ENCODE data around the gene LRPAP1. TPM values are rescaled to one million over a fixed set of nuclear protein-coding genes. Genes with fewer than 3 reads are reported as not detected.

LRPAP1 gene
- total RNA-seq, 5 donors from 2014 or later (not counting 1 experiment from before 2014, with no cell fraction given) = 81.2 to 88.4 (median 81.9) TPM

DNA sequence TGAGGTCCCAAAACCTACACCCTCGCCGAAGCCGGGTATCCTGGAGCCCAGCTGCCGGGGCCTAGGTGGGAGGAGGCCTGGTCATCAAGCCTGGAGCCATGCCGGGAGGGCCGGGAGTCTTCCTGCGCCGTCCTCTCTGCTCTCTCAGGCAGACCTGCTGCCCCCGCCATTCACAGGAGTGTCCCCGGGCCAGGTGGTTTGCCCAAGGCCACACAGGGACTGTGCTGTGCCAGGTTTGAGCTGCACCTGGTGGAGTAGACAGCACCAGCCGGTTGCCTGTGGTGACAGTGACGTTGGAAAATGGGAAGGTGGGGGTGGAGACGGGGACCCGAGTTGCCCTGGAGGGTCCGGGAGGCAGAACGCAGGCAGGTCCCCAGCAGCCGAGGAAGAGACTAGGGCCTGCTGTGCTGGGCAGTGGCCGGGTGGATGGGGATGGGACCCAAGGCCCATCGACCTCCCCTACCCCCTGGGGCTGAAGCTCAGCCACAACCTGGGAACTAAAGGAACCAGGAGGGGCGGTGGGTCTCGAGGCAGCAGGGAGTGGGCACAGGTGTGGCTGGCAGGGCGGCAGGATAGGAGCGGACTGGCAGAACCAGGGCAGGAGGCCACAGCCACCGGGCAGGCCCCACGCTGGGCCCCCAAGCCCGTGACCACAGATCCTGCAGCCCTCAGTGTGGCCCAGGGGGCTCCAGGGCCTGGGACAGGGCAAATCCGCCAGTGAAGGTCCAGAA lies 59.6 kb downstream of the LRPAP1 start:
- POLR2A ChIA-PET = no interaction called here
- no peaks in the 10 kb centered on the region for H3K36me3 ChIP-seq (ENCODE audit: control insufficient read depth in 2 of 2, extremely low read depth in 1 of 2, insufficient read depth in 1 of 2, low read length in 1 of 2)
- Mint-ChIP-seq H3K4me1 (no peaks in the 10 kb centered on the region), H3K27me3 (peaks cover 0 to 11% of the 10 kb centered on the region in 2 donors), H3K4me3 (no peak overlapping the region), H3K36me3 (no peaks in the 10 kb centered on the region), H3K27ac (no peak overlapping the region), H3K9me3 (no peaks in the 10 kb centered on the region)
- DNase-seq (no peak), ATAC-seq (replicated peaks in 1 of 4) (no peak)
- CTCF ChIA-PET = no interaction called here
- 81% methylated on average over 22 of the region's 27 CpGs for WGBS (ENCODE audit: insufficient coverage)
- H3K27ac ChIP-seq (ENCODE audit: low read length) = no peak overlapping the region
- H3K4me3 ChIP-seq (ENCODE audit: control insufficient read depth in 1 of 2, extremely low read depth in 1 of 2, low read length in 1 of 2) = no peak overlapping the region
- H3K27me3 ChIP-seq (replicated peaks in 1 of 2; ENCODE audit: control insufficient read depth in 2 of 2, extremely low read depth in 1 of 2, insufficient read depth in 2 of 2, low read length in 1 of 2) = peaks cover 0 to 43% of the 10 kb centered on the region in 2 experiments
- no peaks in the 10 kb centered on the region for H3K9me3 ChIP-seq
- no peaks in the 10 kb centered on the region for H3K4me1 ChIP-seq (ENCODE audit: control insufficient read depth in 1 of 2, extremely low read depth in 1 of 2, insufficient read depth in 2 of 2, low read length in 2 of 2)

GRCh38 chr4:3471886-3472285 lies 60.3 kb downstream of the LRPAP1 start:
- H3K27ac ChIP-seq (ENCODE audit: low read length) = no peak overlapping the region
- H3K9me3 ChIP-seq = no peaks in the 10 kb centered on the region
- H3K27me3 ChIP-seq (replicated peaks in 1 of 2; ENCODE audit: control insufficient read depth in 2 of 2, extremely low read depth in 1 of 2, insufficient read depth in 2 of 2, low read length in 1 of 2) = peaks cover 0 to 36% of the 10 kb centered on the region in 2 experiments
- H3K4me3 ChIP-seq (ENCODE audit: control insufficient read depth in 1 of 2, extremely low read depth in 1 of 2, low read length in 1 of 2) = no peak overlapping the region
- POLR2A ChIA-PET = no interaction called here
- Mint-ChIP-seq H3K27ac (no peak overlapping the region), H3K9me3 (no peaks in the 10 kb centered on the region), H3K4me3 (no peak overlapping the region), H3K36me3 (no peaks in the 10 kb centered on the region), H3K4me1 (no peaks in the 10 kb centered on the region), H3K27me3 (peaks cover 0 to 8% of the 10 kb centered on the region in 2 donors)
- H3K36me3 ChIP-seq (ENCODE audit: control insufficient read depth in 2 of 2, extremely low read depth in 1 of 2, insufficient read depth in 1 of 2, low read length in 1 of 2) = no peaks in the 10 kb centered on the region
- no peak for DNase-seq
- 85% methylated on average over 13 of the region's 15 CpGs for WGBS (ENCODE audit: insufficient coverage)
- CTCF ChIA-PET = no interaction called here
- no peaks in the 10 kb centered on the region for H3K4me1 ChIP-seq (ENCODE audit: control insufficient read depth in 1 of 2, extremely low read depth in 1 of 2, insufficient read depth in 2 of 2, low read length in 2 of 2)
- no peak for ATAC-seq (replicated peaks in 1 of 4)

GRCh38 chr4:3471098-3471760 lies 61.0 kb downstream of the LRPAP1 start:
- H3K4me3 Mint-ChIP-seq = no peak overlapping the region
- POLR2A ChIA-PET = no interaction called here
- DNase-seq (no peak), ATAC-seq (replicated peaks in 1 of 4) (no peak)
- H3K27me3 Mint-ChIP-seq = peaks cover 0 to 3% of the 10 kb centered on the region in 2 donors
- Histone ChIP-seq H3K27me3 (replicated peaks in 1 of 2; ENCODE audit: control insufficient read depth in 2 of 2, extremely low read depth in 1 of 2, insufficient read depth in 2 of 2, low read length in 1 of 2) (peaks cover 0 to 30% of the 10 kb centered on the region in 2 experiments), H3K4me1 (ENCODE audit: control insufficient read depth in 1 of 2, extremely low read depth in 1 of 2, insufficient read depth in 2 of 2, low read length in 2 of 2) (no peaks in the 10 kb centered on the region), H3K36me3 (ENCODE audit: control insufficient read depth in 2 of 2, extremely low read depth in 1 of 2, insufficient read depth in 1 of 2, low read length in 1 of 2) (no peaks in the 10 kb centered on the region), H3K4me3 (ENCODE audit: control insufficient read depth in 1 of 2, extremely low read depth in 1 of 2, low read length in 1 of 2) (no peak overlapping the region), H3K9me3 (no peaks in the 10 kb centered on the region), H3K27ac (ENCODE audit: low read length) (no peak overlapping the region)
- WGBS (ENCODE audit: insufficient coverage) = 92% methylated on average over 21 of the region's 23 CpGs
- no peaks in the 10 kb centered on the region for H3K4me1 Mint-ChIP-seq
- no peaks in the 10 kb centered on the region for H3K36me3 Mint-ChIP-seq
- CTCF ChIA-PET = no interaction called here
- H3K9me3 Mint-ChIP-seq = no peaks in the 10 kb centered on the region
- no peak overlapping the region for H3K27ac Mint-ChIP-seq

DNA sequence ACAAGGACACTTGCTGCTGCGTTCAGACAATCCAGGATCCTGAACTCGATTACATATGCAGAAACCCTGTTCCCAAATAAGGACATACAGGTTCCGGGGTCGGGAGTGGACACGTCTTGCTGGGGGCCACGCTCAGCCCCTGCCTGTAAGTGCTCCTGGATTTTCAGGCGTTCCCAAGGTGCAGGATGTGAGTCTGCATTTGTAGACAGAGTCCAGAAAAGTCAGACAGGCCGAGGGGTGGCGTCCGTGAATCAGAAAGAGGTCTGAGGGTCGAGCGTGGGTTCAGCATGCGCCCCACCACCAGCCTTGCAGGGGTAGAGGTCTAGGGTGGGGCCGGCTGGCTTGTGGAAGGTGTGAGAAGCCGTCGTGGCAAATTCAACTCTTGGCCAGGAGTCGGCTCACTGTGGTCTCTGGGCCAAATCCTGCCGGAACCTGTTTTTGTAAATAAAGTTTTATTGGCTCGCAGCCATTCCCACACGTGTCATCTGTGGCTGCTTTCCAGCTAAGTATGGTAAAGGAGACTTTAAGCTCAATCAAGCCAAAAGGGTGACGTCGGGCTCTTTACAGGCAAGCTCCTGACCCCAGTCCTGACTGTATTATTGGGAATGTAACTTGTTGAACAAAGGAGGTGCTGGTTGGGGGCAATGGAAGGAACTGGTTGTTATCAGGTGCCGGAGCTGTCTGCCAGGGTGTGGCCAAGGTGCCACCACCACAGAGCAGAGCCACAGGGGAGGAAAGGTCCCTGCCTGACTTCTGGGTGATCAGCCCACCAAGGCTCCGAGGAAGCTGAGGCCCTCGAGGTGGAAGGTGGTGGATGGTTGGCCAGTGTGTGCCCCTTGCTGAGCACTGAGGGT lies 61.8 kb downstream of the LRPAP1 start:
- Histone ChIP-seq H3K9me3 (no peaks in the 10 kb centered on the region), H3K27ac (ENCODE audit: low read length) (no peak overlapping the region), H3K27me3 (replicated peaks in 1 of 2; ENCODE audit: control insufficient read depth in 2 of 2, extremely low read depth in 1 of 2, insufficient read depth in 2 of 2, low read length in 1 of 2) (peaks cover 0 to 31% of the 10 kb centered on the region in 2 experiments), H3K4me1 (ENCODE audit: control insufficient read depth in 1 of 2, extremely low read depth in 1 of 2, insufficient read depth in 2 of 2, low read length in 2 of 2) (no peaks in the 10 kb centered on the region), H3K4me3 (ENCODE audit: control insufficient read depth in 1 of 2, extremely low read depth in 1 of 2, low read length in 1 of 2) (no peak overlapping the region), H3K36me3 (ENCODE audit: control insufficient read depth in 2 of 2, extremely low read depth in 1 of 2, insufficient read depth in 1 of 2, low read length in 1 of 2) (no peaks in the 10 kb centered on the region)
- no peak for DNase-seq
- 83% methylated on average over 18 of the region's 25 CpGs for WGBS (ENCODE audit: insufficient coverage)
- no peaks in the 10 kb centered on the region for H3K9me3 Mint-ChIP-seq
- POLR2A ChIA-PET = no interaction called here
- H3K27me3 Mint-ChIP-seq = peaks cover 0 to 7% of the 10 kb centered on the region in 2 donors
- no peak overlapping the region for H3K27ac Mint-ChIP-seq
- no peak overlapping the region for H3K4me3 Mint-ChIP-seq
- no peaks in the 10 kb centered on the region for H3K36me3 Mint-ChIP-seq
- no peaks in the 10 kb centered on the region for H3K4me1 Mint-ChIP-seq
- CTCF ChIA-PET = no interaction called here
- no peak for ATAC-seq (replicated peaks in 1 of 4)

- 84% methylated on average over 28 of the region's 31 CpGs for WGBS (ENCODE audit: insufficient coverage)
- Mint-ChIP-seq H3K9me3 (no peaks in the 10 kb centered on the region), H3K36me3 (no peaks in the 10 kb centered on the region), H3K4me3 (no peak overlapping the region), H3K4me1 (no peaks in the 10 kb centered on the region), H3K27ac (no peak overlapping the region), H3K27me3 (peaks cover 0 to 11% of the 10 kb centered on the region in 2 donors)
- DNase-seq = no peak
- CTCF ChIA-PET = no interaction called here
- Histone ChIP-seq H3K4me3 (ENCODE audit: control insufficient read depth in 1 of 2, extremely low read depth in 1 of 2, low read length in 1 of 2) (no peak overlapping the region), H3K4me1 (ENCODE audit: control insufficient read depth in 1 of 2, extremely low read depth in 1 of 2, insufficient read depth in 2 of 2, low read length in 2 of 2) (no peaks in the 10 kb centered on the region), H3K36me3 (ENCODE audit: control insufficient read depth in 2 of 2, extremely low read depth in 1 of 2, insufficient read depth in 1 of 2, low read length in 1 of 2) (no peaks in the 10 kb centered on the region), H3K27ac (ENCODE audit: low read length) (no peak overlapping the region), H3K9me3 (no peaks in the 10 kb centered on the region), H3K27me3 (replicated peaks in 1 of 2; ENCODE audit: control insufficient read depth in 2 of 2, extremely low read depth in 1 of 2, insufficient read depth in 2 of 2, low read length in 1 of 2) (peaks cover 0 to 33% of the 10 kb centered on the region in 2 experiments)
- POLR2A ChIA-PET = no interaction called here
- no peak for ATAC-seq (replicated peaks in 1 of 4)
Measured at GRCh38 chr4:3469386-3470243, 62.6 kb downstream of the LRPAP1 start.

DNA sequence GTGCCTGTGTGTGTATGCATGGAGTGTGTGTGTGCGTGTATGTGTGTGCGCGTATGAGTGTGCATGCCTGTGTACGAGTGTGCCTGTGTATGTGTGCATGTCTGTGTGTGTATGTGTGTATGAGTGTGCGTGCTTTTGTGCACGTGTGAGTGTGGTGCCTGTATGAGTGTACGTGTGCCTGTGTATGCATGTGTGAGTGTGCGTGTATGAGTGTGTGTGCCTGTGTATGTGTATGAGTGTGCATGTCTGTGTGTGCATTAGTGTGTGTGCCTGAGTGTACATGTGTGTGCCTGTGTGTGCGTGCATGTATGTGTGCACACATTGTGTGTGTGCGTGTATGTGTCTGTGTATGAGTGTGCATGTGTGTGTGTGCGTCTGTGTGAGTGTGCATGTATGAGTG lies 63.4 kb downstream of the LRPAP1 start:
- Mint-ChIP-seq H3K9me3 (no peaks in the 10 kb centered on the region), H3K4me1 (no peaks in the 10 kb centered on the region), H3K4me3 (no peak overlapping the region), H3K27ac (no peak overlapping the region), H3K27me3 (peaks cover 3 to 15% of the 10 kb centered on the region in 2 donors), H3K36me3 (no peaks in the 10 kb centered on the region)
- Histone ChIP-seq H3K27me3 (replicated peaks in 1 of 2; ENCODE audit: control insufficient read depth in 2 of 2, extremely low read depth in 1 of 2, insufficient read depth in 2 of 2, low read length in 1 of 2) (peaks cover 0 to 36% of the 10 kb centered on the region in 2 experiments), H3K36me3 (ENCODE audit: control insufficient read depth in 2 of 2, extremely low read depth in 1 of 2, insufficient read depth in 1 of 2, low read length in 1 of 2) (no peaks in the 10 kb centered on the region), H3K27ac (ENCODE audit: low read length) (no peak overlapping the region), H3K4me3 (ENCODE audit: control insufficient read depth in 1 of 2, extremely low read depth in 1 of 2, low read length in 1 of 2) (no peak overlapping the region), H3K9me3 (no peaks in the 10 kb centered on the region), H3K4me1 (ENCODE audit: control insufficient read depth in 1 of 2, extremely low read depth in 1 of 2, insufficient read depth in 2 of 2, low read length in 2 of 2) (peaks cover 0 to 2% of the 10 kb centered on the region in 2 experiments)
- no peak for ATAC-seq (replicated peaks in 1 of 4)
- DNase-seq = no peak
- 97% methylated on average over 11 of the region's 11 CpGs for WGBS (ENCODE audit: insufficient coverage)
- ChIA-PET POLR2A (no interaction called here), CTCF (no interaction called here)

Data from T-cell (primary cell).